Vagina (tissue), 2 donors: ENCODE data around the gene LGALS3.

Source experiments
- POLR2AphosphoS5 ChIP-seq, 2 donors: sonication (generic); formaldehyde crosslinking; IDR thresholded peaks; one replicate each; pipeline ENCODE4 v1.9.0; 2017; ENCODE audit warnings: antibody characterized with exemption in 2 of 2, mild to moderate bottlenecking in 2 of 2, low read depth in 1 of 2; ENCODE audit not compliant: insufficient read depth in 1 of 2
- TF ChIP-seq, protein P1 (sequence below), 3 experiments: fragments of 450-650 bp in 2 of 3; fragments of 200-600 bp in 1 of 3; sonication (generic) in 1 of 3; IDR thresholded peaks; one replicate each; pipeline ENCODE4 v1.5.1; 2017 to 2019; ENCODE audit warnings: antibody characterized with exemption in 3 of 3, mild to moderate bottlenecking in 2 of 3, moderate library complexity in 2 of 3

DNA sequence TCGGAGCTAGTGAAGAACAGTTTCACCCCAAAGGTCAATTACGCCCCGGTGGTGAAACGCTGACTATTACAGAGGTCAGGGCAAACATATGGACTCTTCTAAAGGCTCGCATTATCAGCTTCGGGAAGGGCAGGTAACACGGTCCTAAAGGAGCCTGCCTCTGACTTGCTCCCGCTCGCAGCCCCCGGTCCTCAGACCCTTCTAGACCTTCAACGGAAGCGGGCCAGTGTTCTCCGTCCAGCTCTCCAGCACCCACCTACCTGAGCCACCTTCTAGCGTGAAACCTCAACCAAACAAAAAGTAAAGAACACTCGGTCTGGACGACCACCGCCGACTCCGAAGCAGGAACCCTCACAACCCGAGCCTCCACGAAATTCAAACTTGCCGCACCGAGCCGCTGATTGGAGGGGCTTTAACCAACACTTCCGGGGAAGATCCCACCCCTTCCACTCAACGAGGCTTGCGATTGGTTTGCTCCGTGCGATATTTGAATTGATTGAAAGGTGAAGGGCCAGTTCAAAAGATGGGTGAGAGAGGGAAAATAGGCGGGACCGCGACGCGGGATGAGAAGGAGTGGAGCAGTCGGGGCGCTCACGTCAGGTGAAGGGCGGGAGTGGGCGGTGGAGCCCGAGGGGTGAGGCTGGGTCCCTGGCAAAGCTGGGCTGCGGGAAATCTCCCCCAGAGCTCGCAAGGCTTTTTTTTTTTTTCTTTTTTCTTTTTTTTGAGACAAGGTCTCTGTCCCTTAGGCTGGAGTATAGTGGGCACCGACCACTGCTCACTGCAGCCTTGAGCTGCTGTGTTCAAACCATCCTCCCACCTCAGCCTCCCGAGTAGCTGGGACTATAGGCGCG lies 62.4 kb downstream of the LGALS3 start, which contains the start of gene DLGAP5:
- TF ChIP-seq, protein P1, sequence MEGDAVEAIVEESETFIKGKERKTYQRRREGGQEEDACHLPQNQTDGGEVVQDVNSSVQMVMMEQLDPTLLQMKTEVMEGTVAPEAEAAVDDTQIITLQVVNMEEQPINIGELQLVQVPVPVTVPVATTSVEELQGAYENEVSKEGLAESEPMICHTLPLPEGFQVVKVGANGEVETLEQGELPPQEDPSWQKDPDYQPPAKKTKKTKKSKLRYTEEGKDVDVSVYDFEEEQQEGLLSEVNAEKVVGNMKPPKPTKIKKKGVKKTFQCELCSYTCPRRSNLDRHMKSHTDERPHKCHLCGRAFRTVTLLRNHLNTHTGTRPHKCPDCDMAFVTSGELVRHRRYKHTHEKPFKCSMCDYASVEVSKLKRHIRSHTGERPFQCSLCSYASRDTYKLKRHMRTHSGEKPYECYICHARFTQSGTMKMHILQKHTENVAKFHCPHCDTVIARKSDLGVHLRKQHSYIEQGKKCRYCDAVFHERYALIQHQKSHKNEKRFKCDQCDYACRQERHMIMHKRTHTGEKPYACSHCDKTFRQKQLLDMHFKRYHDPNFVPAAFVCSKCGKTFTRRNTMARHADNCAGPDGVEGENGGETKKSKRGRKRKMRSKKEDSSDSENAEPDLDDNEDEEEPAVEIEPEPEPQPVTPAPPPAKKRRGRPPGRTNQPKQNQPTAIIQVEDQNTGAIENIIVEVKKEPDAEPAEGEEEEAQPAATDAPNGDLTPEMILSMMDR (IDR thresholded peaks at IDR 0.05): no peak
- peak; percentile 84 to 94 for TF ChIP-seq POLR2AphosphoS5 (IDR thresholded peaks at IDR 0.05; ENCODE audit: insufficient read depth in 1 of 2, low read depth in 1 of 2)
